NCI-H748 treated with DMSO at 0.1 percent for 48 hours (cell line): Measurements from ENCODE around the gene LRTM2.

ENCODE experiments used
- DNase-seq: peaks from one replicate; lab custom pipeline; 2025; lab: John Stamatoyannopoulos, UW

Gene LRTM2

GRCh38 chr12:1829306-1829900, 9.0 kb downstream of the LRTM2 start:
- DNase-seq: no peak

GRCh38 chr12:1830401-1830845, 10.1 kb downstream of the LRTM2 start:
- no peak for DNase-seq

- no peak for DNase-seq
These were observed 10.9 kb downstream of the LRTM2 start for GRCh38 chr12:1830981-1831963.

- no peak for DNase-seq
These were observed 12.6 kb downstream of the LRTM2 start for GRCh38 chr12:1832801-1833595.

GRCh38 chr12:1833596-1834028, 13.2 kb downstream of the LRTM2 start:
- no peak for DNase-seq

GRCh38 chr12:1834186-1834925, 14.0 kb downstream of the LRTM2 start:
- no peak for DNase-seq

- no peak for DNase-seq
These were observed 15.1 kb downstream of the LRTM2 start for GRCh38 chr12:1835211-1836131.

- DNase-seq: no peak
These were observed 16.0 kb downstream of the LRTM2 start for GRCh38 chr12:1836241-1836803.

GRCh38 chr12:1836854-1837421, 16.6 kb downstream of the LRTM2 start:
- no peak for DNase-seq

- no peak for DNase-seq
These were observed 17.3 kb downstream of the LRTM2 start for GRCh38 chr12:1837541-1838204.

- no peak for DNase-seq
These were observed 18.0 kb downstream of the LRTM2 start for GRCh38 chr12:1838205-1838993.

GRCh38 chr12:1838994-1839365, 18.6 kb downstream of the LRTM2 start:
- no peak for DNase-seq

- no peak for DNase-seq
These were observed 19.1 kb downstream of the LRTM2 start for GRCh38 chr12:1839464-1839863.

- DNase-seq: no peak
These were observed 19.9 kb downstream of the LRTM2 start for GRCh38 chr12:1839956-1840951.

- DNase-seq: no peak
These were observed 20.6 kb downstream of the LRTM2 start for GRCh38 chr12:1840981-1841425.

- no peak for DNase-seq
These were observed 21.3 kb downstream of the LRTM2 start for GRCh38 chr12:1841586-1842182.
